SJSA1 (cell line): Measurements from ENCODE around the gene ELK4. TPM values are rescaled to one million over a fixed set of nuclear protein-coding genes. Genes with fewer than 3 reads are reported as not detected.
A peak's percentile ranks its signal among the peaks of the same experiment; 100 is the strongest.

ENCODE experiments used
- DNase-seq, 2 experiments: peaks; one replicate each; pipeline ENCODE4 v3.0.0-alpha.2; 2015 to 2020; ENCODE audit warnings: low spot score in 2 of 2, low read depth in 1 of 2
- H3K27ac ChIP-seq: fragments of 250-450 bp; sonication (Bioruptor Pico); 2 replicates; pipeline ENCODE4 v1.5.1; 2020; ENCODE audit warnings: mild to moderate bottlenecking, moderate library complexity
- H3K27me3 ChIP-seq: fragments of 250-450 bp; sonication (Bioruptor Pico); replicated peaks from 2 replicates; pipeline ENCODE4 v1.5.1; 2020; ENCODE audit warnings: mild to moderate bottlenecking, moderate library complexity
- H3K36me3 ChIP-seq: fragments of 250-450 bp; sonication (Bioruptor Pico); 2 replicates; pipeline ENCODE4 v1.5.1; 2020; ENCODE audit warnings: mild to moderate bottlenecking
- H3K4me1 ChIP-seq: fragments of 250-450 bp; sonication (Bioruptor Pico); replicated peaks from 2 replicates; pipeline ENCODE4 v1.6.1; 2021; ENCODE audit warnings: mild to moderate bottlenecking
- H3K4me3 ChIP-seq: fragments of 250-450 bp; sonication (Bioruptor Pico); 2 replicates; pipeline ENCODE4 v1.5.1; 2020; ENCODE audit warnings: mild to moderate bottlenecking
- H3K9me3 ChIP-seq: fragments of 250-450 bp; sonication (Bioruptor Pico); replicated peaks from 2 replicates; pipeline ENCODE4 v1.5.1; 2020; ENCODE audit warnings: mild to moderate bottlenecking
- total RNA-seq: library from RNA; depleted of rRNA; stranded (reverse); fragments of >200 nt; shearing (Covaris generic); gene quantifications from 2 replicates; pipeline ENCODE4 v1.2.3, GENCODE V29; 2014

ELK4 gene
- total RNA-seq, 1 experiment from 2014 or later = 18.4 TPM

DNA sequence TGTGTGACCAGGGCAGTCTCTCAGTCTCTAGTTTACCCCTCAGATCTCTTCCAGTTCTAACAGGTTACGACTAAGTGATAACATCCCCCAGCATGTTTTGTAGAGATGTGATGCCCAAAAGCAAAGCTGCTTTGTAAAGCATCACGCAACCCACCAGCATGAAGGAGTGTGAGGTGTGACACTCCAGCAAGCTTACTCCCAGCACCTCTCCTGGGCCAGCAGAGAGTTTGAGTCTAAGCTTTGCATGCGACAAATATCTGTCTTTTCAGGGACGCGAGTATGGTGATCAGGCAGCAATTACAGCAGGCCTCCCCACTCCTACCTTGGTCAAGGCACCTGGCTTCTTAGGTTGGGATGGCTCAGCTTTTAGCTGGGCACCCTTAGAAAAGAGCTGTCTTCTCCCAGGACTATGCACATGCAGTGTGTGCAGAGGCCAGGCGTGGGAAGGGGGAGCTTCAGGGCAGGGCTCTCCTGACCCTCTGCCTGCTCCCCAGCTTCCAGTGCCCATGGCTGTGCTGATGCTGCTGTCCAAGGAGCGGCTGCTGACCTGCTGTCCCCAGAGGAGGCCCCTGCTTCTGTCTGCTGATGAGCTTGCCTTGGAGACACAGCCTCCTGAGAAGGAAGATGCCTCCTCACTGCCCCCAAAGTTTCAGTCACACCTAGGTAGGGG lies 48.2 kb downstream of the ELK4 start:
- peaks cover 14% of the 10 kb centered on the region for H3K27me3 ChIP-seq
- DNase-seq = no peak
- no peaks in the 10 kb centered on the region for H3K36me3 ChIP-seq
- no peak overlapping the region for H3K27ac ChIP-seq
- no peaks in the 10 kb centered on the region for H3K9me3 ChIP-seq
- H3K4me1 ChIP-seq = no peaks in the 10 kb centered on the region
- no peak overlapping the region for H3K4me3 ChIP-seq

GRCh38 chr1:205582471-205583291 lies 49.1 kb downstream of the ELK4 start:
- no peaks in the 10 kb centered on the region for H3K36me3 ChIP-seq
- H3K27me3 ChIP-seq = peaks cover 21% of the 10 kb centered on the region
- no peak for DNase-seq
- no peak overlapping the region for H3K27ac ChIP-seq
- no peak overlapping the region for H3K4me3 ChIP-seq
- no peaks in the 10 kb centered on the region for H3K9me3 ChIP-seq
- H3K4me1 ChIP-seq = no peaks in the 10 kb centered on the region

DNA sequence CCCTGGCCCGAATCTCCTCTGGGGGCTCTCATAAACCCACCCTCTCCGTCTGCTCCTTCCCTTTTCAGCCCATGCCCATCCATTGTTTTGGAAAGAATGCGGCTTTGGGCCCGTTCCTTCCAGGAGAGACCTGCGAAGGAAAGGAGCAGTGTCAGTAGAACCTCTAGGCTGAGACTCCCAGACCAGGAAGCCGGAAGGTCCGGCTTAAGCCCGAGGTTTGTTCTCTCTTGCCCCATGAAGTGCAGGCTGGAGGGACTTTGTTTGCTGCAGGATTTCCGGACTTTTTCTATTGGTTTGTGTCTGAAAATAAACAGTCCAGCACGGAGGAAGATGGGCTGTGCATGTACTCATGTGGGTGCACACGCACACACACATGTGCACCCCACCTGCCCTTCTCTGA lies 49.8 kb downstream of the ELK4 start:
- H3K9me3 ChIP-seq = no peaks in the 10 kb centered on the region
- peaks cover 27% of the 10 kb centered on the region for H3K27me3 ChIP-seq
- no peak overlapping the region for H3K4me3 ChIP-seq
- H3K27ac ChIP-seq = no peak overlapping the region
- H3K36me3 ChIP-seq = no peaks in the 10 kb centered on the region
- no peak for DNase-seq
- H3K4me1 ChIP-seq = no peaks in the 10 kb centered on the region

DNA sequence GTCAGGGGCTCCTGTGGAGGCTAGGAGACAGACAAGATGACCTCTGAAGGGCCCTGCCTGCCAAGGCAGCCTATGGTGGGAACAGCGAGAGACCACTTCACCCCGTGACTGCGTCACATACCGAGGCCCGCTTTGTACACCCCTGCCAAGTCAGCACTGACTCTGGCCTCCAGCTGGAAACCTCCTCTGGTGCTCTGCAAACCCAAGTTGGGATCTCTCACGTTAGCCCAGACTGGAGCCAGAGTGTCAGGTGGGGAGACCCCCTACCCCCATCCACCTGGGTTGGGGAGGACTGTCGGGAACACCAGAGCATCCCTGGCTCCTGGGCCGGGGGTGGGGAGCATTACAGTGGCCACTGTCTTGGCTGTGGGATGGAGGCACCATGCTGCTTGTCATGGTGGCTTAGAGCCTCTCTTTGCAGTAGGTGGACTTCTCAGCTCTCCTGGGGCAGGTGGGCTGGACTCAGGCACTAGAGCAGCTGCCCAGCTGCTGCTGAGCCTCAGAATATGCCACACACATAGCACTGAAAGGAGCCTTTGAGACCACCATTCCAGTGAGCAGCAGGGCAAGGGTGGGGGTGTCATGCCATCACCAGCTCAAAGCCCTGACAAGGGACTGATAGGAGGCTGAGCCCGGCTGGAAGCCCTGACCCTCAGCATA lies 50.4 kb downstream of the ELK4 start:
- no peaks in the 10 kb centered on the region for H3K9me3 ChIP-seq
- DNase-seq = no peak
- no peaks in the 10 kb centered on the region for H3K4me1 ChIP-seq
- no peak overlapping the region for H3K4me3 ChIP-seq
- H3K27me3 ChIP-seq = peaks cover 28% of the 10 kb centered on the region
- no peak overlapping the region for H3K27ac ChIP-seq
- H3K36me3 ChIP-seq = no peaks in the 10 kb centered on the region

- H3K36me3 ChIP-seq = no peaks in the 10 kb centered on the region
- H3K27ac ChIP-seq = no peak overlapping the region
- H3K27me3 ChIP-seq = peaks cover 28% of the 10 kb centered on the region
- DNase-seq = no peak
- H3K4me1 ChIP-seq = no peaks in the 10 kb centered on the region
- H3K9me3 ChIP-seq = no peaks in the 10 kb centered on the region
- no peak overlapping the region for H3K4me3 ChIP-seq
Measured at GRCh38 chr1:205580923-205581180, 51.0 kb downstream of the ELK4 start.

DNA sequence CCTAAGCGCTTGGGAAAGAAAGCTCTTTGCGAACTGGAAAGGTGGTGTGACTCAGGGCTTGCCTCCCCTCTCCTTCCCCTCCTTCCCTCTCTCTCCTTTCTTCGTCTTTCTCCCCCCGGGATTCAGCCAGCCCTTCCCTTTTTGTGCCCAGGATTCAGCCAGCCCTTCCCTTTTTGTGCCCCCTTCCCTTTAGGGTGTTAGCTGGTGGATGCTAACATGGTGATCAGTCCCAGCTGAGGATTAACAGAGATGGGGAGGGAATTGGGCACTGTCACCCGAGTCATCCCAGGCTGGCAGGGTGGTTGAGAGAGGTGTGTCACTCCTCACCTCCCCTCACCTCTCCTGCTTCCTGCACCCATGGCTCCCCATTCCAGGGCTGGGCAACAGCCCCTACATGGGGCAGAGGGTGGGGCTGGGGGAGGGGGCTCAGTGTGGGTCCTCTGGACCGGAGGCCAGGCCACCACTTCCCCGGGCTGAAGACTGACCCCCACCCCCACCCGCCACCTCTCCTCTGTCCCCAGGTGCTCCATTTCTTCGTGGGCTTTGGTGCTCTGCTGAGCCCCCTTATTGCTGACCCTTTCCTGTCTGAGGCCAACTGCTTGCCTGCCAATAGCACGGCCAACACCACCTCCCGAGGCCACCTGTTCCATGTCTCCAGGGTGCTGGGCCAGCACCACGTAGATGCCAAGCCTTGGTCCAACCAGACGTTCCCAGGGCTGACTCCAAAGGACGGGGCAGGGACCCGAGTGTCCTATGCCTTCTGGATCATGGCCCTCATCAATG lies 51.5 kb downstream of the ELK4 start:
- Histone ChIP-seq H3K4me1 (no peaks in the 10 kb centered on the region), H3K27me3 (peaks cover 28% of the 10 kb centered on the region), H3K9me3 (no peaks in the 10 kb centered on the region), H3K27ac (no peak overlapping the region), H3K36me3 (no peaks in the 10 kb centered on the region), H3K4me3 (no peak overlapping the region)
- no peak for DNase-seq

GRCh38 chr1:205579711-205580110 lies 52.1 kb downstream of the ELK4 start:
- Histone ChIP-seq H3K27ac (no peak overlapping the region), H3K4me3 (no peak overlapping the region), H3K9me3 (no peaks in the 10 kb centered on the region), H3K36me3 (no peaks in the 10 kb centered on the region), H3K27me3 (peaks cover 28% of the 10 kb centered on the region), H3K4me1 (no peaks in the 10 kb centered on the region)
- DNase-seq = no peak

DNA sequence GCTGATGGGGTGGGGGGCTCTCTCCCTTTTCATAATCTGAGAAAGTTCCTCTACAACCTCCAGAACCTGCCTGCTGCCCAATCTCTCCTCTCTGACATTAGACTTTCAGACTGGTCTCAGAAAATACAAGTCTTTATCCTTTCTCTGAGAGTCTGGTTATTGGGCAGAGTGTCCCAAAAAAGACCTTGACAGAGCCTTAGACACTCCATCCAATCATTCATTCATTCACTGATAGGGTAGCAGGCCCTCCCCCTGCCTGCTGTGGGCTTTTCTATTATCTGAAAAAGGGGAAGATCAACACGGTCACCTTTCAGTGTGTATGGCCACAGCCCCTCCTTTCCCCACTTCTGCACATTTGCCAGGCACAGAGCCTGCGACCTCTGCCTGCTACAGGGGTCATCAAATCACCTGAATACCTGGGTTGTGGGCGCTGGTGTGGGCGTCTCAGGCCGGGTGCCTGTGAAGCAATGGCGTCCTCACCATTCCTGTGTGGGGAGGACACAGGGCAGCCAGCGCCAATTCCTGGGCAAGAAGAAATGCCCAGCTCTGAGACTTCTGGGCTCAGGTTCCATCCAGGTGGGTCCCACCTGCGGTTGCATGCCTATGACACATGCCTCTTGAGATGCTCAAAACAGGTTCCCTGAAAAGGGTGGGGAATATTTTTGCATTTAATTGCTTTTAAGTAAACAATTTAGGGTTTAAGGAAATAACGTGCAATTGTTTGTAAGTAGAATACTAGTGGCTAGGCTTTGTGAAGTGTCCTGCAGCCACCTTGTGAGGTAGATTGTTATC lies 52.8 kb downstream of the ELK4 start:
- Histone ChIP-seq H3K9me3 (no peaks in the 10 kb centered on the region), H3K36me3 (no peaks in the 10 kb centered on the region), H3K27me3 (peaks cover 31% of the 10 kb centered on the region), H3K4me1 (no peaks in the 10 kb centered on the region), H3K4me3 (no peak overlapping the region), H3K27ac (no peak overlapping the region)
- DNase-seq = peak in 1 of 2 experiments; percentile 28

- no peaks in the 10 kb centered on the region for H3K4me1 ChIP-seq
- no peak overlapping the region for H3K4me3 ChIP-seq
- H3K27ac ChIP-seq = no peak overlapping the region
- H3K9me3 ChIP-seq = no peaks in the 10 kb centered on the region
- no peaks in the 10 kb centered on the region for H3K36me3 ChIP-seq
- H3K27me3 ChIP-seq = peaks cover 37% of the 10 kb centered on the region
- DNase-seq = peak in 1 of 2 experiments; percentile 29
Measured at GRCh38 chr1:205577874-205578658, 53.7 kb downstream of the ELK4 start.

DNA sequence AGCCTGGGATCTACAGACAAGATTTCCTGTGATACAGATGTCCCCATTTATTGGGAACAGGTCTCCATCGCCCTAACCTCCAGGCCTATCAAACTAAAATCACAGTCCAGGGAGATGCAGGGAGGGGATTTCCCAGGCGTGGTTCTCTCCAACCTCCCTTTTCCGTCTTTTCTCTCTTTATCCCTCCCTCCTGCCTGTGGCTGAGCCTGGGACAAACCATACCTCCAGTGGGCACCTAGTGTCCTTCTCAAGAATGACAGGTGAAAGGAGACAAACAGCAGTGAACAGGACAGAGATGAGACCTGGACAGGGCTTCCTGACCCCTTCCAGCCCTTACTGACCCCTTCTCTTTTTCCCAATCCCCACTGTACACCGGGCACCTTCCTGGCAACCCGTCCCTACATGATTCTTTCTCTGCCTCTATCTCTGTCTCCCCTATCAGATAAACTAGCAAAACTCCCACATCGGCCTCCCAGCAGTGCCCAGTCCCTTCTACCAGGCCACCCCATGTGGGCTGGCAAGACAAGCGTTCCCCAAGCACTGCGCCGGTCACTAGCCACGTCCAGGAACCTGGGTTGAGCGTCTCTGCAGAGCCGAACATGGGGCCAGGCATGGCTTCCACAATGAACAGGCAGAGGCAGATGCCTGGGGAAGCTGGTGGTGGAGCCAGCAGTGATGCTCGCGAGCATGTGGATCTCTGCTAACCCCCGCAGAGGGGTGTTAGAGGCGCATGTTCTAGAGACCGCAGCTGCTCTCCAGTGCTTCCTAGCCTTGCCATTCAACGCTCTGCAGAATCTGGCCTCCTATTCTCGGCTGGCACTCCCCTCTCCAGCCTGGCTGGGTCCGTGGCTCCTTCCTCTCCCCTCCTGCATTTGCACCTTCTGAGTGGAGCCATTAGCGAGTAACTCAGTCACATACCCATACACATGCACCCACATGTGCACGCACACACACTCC lies 54.7 kb downstream of the ELK4 start:
- H3K9me3 ChIP-seq = no peaks in the 10 kb centered on the region
- H3K36me3 ChIP-seq = no peaks in the 10 kb centered on the region
- peaks cover 42% of the 10 kb centered on the region for H3K27me3 ChIP-seq
- no peak overlapping the region for H3K4me3 ChIP-seq
- DNase-seq = peak in 1 of 2 experiments; percentile 14
- H3K27ac ChIP-seq = no peak overlapping the region
- H3K4me1 ChIP-seq = no peaks in the 10 kb centered on the region

GRCh38 chr1:205576011-205576410 lies 55.8 kb downstream of the ELK4 start:
- Histone ChIP-seq H3K4me3 (no peak overlapping the region), H3K36me3 (no peaks in the 10 kb centered on the region), H3K4me1 (no peaks in the 10 kb centered on the region), H3K27me3 (peaks cover 42% of the 10 kb centered on the region), H3K27ac (no peak overlapping the region), H3K9me3 (no peaks in the 10 kb centered on the region)
- peak in 1 of 2 experiments; percentile 27 for DNase-seq
